GM23338 (cell line): Measurements from ENCODE around the gene KNL1.
"Not testable (repeated sequence)": the region's sequence is repeated elsewhere in the genome, so short reads cannot be mapped to it uniquely, and the experiment has no call there.

Experiments
- EZH2 ChIP-seq: fragments of 200-600 bp; sonication (generic); IDR thresholded peaks from one replicate; pipeline ENCODE4 v1.8.0; 2017; ENCODE audit warnings: antibody characterized with exemption, mild to moderate bottlenecking, low read depth; ENCODE audit not compliant: unreplicated experiment
- NANOG ChIP-seq: IDR thresholded peaks from 2 replicates; pipeline ENCODE4 v1.6.1; 2016; ENCODE audit warnings: antibody characterized with exemption, borderline replicate concordance
- POLR2AphosphoS5 ChIP-seq: IDR thresholded peaks from 2 replicates; pipeline ENCODE4 v1.6.1; 2016; ENCODE audit warnings: antibody characterized with exemption, low read depth
- ZNF331 ChIP-seq: fragments of 250-450 bp; sonication (Bioruptor Pico); IDR thresholded peaks from 2 replicates; pipeline ENCODE4 v1.5.0; 2020; ENCODE audit warnings: low read depth, mild to moderate bottlenecking, moderate library complexity
- TF ChIP-seq, protein P1 (sequence below), 2 experiments: fragments of 200-600 bp in 1 of 2; sonication (generic) in 1 of 2; conservative IDR thresholded peaks; 2 replicates each; pipeline versions ENCODE4 v1.5.1 to v1.6.1; 2016 to 2017; ENCODE audit warnings: antibody characterized with exemption in 2 of 2, low read depth in 2 of 2, mild to moderate bottlenecking in 2 of 2, moderate library complexity in 1 of 2

GRCh38 chr15:40676906-40677305 lies 82.9 kb downstream of the KNL1 start:
- TF ChIP-seq, protein P1, sequence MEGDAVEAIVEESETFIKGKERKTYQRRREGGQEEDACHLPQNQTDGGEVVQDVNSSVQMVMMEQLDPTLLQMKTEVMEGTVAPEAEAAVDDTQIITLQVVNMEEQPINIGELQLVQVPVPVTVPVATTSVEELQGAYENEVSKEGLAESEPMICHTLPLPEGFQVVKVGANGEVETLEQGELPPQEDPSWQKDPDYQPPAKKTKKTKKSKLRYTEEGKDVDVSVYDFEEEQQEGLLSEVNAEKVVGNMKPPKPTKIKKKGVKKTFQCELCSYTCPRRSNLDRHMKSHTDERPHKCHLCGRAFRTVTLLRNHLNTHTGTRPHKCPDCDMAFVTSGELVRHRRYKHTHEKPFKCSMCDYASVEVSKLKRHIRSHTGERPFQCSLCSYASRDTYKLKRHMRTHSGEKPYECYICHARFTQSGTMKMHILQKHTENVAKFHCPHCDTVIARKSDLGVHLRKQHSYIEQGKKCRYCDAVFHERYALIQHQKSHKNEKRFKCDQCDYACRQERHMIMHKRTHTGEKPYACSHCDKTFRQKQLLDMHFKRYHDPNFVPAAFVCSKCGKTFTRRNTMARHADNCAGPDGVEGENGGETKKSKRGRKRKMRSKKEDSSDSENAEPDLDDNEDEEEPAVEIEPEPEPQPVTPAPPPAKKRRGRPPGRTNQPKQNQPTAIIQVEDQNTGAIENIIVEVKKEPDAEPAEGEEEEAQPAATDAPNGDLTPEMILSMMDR (conservative IDR thresholded peaks at IDR 0.05; ENCODE audit: low read depth in 2 of 2): not testable (repeated sequence)
- not testable (repeated sequence) for TF ChIP-seq ZNF331 (CRISPR knock-in tag); EZH2; POLR2AphosphoS5; NANOG
